A673 (cell line): ENCODE data around the gene EDEM3.

ENCODE experiments used
- EZH2 ChIP-seq: fragments of 200-600 bp; sonication (generic); IDR thresholded peaks from 2 replicates; pipeline ENCODE4 v1.6.1; 2017; ENCODE audit warnings: borderline replicate concordance, low read depth, mild to moderate bottlenecking, mixed read lengths, antibody characterized with exemption, low read length; ENCODE audit not compliant: poor library complexity, severe bottlenecking
- TF ChIP-seq, protein P1 (sequence below): fragments of 300-800, 200-600 bp; sonication (generic); conservative IDR thresholded peaks from 2 replicates; pipeline ENCODE4 v1.5.1; 2017; ENCODE audit warnings: low read depth, mild to moderate bottlenecking, antibody characterized with exemption, low read length, moderate library complexity, mixed read lengths

DNA sequence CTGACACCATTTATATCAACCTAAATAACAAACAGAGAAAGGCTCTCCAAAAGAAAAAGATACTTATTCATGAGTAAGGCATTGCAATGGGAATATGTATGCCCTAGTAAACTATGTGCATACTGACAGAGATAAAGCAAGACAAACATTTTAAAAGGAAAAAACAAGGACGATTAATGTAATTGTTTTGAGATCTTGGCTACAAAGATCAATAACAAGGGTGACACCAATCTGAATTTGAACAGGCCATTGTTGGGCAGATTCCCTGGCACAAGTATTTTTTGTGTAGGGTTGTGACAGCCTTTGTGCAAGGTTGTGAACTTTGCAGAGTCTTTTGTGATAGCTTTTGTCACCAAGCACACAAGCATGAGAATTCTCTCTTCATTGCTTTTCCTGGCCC, 85.3 kb downstream of the EDEM3 start:
- TF ChIP-seq, protein P1, sequence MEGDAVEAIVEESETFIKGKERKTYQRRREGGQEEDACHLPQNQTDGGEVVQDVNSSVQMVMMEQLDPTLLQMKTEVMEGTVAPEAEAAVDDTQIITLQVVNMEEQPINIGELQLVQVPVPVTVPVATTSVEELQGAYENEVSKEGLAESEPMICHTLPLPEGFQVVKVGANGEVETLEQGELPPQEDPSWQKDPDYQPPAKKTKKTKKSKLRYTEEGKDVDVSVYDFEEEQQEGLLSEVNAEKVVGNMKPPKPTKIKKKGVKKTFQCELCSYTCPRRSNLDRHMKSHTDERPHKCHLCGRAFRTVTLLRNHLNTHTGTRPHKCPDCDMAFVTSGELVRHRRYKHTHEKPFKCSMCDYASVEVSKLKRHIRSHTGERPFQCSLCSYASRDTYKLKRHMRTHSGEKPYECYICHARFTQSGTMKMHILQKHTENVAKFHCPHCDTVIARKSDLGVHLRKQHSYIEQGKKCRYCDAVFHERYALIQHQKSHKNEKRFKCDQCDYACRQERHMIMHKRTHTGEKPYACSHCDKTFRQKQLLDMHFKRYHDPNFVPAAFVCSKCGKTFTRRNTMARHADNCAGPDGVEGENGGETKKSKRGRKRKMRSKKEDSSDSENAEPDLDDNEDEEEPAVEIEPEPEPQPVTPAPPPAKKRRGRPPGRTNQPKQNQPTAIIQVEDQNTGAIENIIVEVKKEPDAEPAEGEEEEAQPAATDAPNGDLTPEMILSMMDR, result no peak
- TF ChIP-seq EZH2, result no peak
